Stimulated activated CD4-positive, alpha-beta T cell treated with anti-CD3 and anti-CD28 coated beads, Interleukin-1b, Interleukin-23, amount 100 ng/mL, for 24 hours (primary cell): ENCODE results near the gene FRMD4A.
"Not testable (repeated sequence)": the region's sequence is repeated elsewhere in the genome, so short reads cannot be mapped to it uniquely, and the experiment has no call there.

ENCODE experiments used
- DNase-seq, 4 experiments: peaks; one replicate each; pipeline ENCODE4 v3.0.0-alpha.2; 2020; ENCODE audit warnings: low read depth in 4 of 4, low spot score in 1 of 4

FRMD4A gene

DNA sequence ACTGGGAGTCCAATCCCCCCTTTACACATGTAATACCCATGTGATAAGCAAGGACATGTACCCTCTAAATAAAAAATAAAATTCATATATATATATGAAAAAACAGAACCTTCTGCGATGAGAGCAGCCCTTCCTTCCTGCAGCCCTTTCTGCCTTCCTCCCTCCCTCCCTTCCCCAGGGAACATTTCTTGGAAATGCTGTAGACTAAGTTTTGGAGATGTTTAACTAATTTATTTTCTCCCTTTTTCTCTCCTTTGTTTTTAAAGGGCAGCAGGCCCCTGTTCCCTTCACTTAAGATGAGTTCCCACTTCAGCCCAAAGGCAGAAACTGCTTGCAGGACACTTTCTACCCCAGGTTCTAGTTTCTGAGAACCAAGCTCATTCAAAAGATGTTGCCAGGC is 179.2 kb downstream of the FRMD4A start:
- DNase-seq = no peak

GRCh38 chr10:14150526-14150925 is 180.2 kb downstream of the FRMD4A start:
- no peak for DNase-seq

- no peak for DNase-seq
Observed at GRCh38 chr10:14146501-14146900, 184.2 kb downstream of the FRMD4A start.

DNA sequence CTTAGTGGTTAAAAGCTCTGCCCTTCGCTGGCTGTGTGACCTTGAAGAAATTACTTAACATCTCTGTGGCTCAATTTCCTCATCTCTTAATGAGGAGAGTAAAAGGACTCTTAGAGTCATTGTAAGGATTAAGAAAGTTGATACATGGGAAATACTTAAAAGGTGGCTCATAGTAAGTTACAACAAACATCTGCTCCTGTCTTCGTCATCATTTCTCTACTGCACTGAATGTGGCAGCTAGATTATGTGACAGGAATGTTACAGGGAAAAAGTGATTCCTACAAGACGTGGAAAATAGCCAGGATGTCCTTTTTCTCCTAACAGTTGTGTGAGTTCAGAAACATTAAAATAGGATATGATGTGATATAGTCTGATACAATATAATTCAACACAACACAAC is 184.7 kb downstream of the FRMD4A start:
- no peak for DNase-seq

GRCh38 chr10:14144451-14144850 is 186.3 kb downstream of the FRMD4A start:
- DNase-seq = no peak

- DNase-seq = no peak
Observed at GRCh38 chr10:14142606-14143250, 188.0 kb downstream of the FRMD4A start.

DNA sequence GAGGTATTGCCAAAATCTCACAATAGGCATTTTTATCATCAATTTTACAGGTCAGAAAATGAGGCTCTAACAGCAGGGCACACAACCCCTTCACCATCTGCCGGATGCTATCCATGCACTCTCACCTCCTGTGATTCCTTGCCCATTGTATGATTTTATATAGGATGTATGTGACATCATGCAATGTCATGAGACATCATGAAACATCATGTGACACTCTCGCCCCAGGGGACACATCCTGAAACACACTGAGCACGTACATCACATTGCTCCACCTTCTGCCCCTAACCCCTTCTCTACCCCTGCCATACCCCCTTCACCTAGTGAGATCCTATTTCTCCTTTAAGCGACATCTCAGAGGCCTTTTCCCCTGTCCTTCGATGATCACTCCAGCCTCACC is 189.4 kb downstream of the FRMD4A start:
- DNase-seq = no peak

GRCh38 chr10:14137391-14137790 is 193.3 kb downstream of the FRMD4A start:
- no peak for DNase-seq

- not testable (repeated sequence) for DNase-seq
Observed at GRCh38 chr10:14135196-14135595, 195.5 kb downstream of the FRMD4A start.

- DNase-seq = no peak
Observed at GRCh38 chr10:14134275-14134674, 196.4 kb downstream of the FRMD4A start.

- no peak for DNase-seq
Observed at GRCh38 chr10:14131261-14131960, 199.3 kb downstream of the FRMD4A start.

DNA sequence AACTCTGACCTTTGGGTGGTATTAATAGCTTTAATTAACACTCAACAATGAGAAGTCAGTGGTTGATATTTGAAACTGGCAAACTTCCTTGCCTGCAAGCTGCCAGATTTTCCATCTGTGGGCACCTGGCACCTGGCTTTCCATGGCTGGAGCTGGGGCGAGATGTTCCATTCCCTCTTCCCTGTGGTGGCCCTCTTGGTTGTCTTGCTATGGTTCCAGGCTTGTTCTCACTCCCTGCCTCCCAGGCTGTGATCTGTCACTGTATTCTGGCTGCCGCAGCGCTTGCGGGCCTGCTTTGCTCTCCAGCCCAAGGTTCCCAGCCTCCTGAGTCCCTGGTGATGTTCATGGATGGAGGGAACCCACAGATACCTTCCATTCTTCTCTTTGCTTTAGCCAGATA is 201.0 kb downstream of the FRMD4A start:
- DNase-seq = no peak

DNA sequence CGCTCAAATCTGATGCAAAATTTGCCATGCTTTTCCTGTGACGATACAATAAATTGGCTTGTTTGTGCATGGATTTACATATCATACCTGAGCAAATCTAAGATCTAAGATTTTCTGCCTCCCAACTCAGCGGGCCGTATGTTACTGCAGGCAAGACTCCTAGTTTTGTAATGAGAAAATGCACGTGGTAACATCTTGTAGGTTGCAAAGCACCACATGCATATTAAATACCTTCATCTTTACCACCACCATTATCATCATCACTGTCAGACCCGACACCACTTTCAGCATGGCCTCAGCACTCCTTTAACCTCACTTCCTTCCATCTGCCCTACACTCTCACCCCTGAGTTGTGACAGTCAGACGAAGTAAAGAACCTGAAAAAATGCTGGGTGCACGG is 202.2 kb downstream of the FRMD4A start:
- DNase-seq = no peak

DNA sequence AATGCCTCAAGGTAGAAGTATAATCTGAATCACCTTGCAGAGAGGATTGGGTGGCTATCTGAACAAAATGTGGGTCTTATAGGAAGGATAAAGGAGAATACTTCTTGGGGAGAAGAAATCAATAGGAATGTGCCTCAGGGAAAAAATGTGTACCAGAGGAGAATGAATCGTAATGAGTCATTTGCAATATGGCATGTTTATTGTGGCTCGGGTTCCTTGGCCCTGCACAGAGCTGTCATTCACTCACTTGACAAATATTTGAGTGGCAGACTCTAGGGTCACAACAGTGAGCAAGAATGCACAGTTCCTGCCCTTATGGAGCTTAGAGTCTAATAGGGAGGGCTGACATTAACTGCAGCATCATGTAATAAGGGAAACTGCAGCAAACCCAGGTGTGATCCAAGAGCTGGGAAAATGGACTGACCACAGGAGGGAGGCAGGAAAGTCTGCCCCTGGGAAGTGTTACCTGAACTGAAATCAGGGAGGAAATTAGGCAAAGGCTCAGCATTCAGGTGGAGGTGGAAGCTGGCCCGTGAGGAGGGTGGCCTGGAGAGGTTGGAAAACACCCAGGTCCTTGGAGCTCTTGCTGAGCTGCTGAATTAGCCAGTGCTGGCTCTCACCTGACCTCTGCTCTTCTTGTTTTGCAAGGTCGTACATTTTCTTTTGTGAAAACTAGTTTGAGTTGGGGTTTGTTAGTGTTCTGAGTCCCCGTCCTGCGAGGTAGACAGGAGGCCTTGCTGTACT is 203.9 kb downstream of the FRMD4A start:
- DNase-seq = no peak

GRCh38 chr10:14125564-14125963 is 205.2 kb downstream of the FRMD4A start:
- no peak for DNase-seq

- DNase-seq = no peak
Observed at GRCh38 chr10:14124941-14125340, 205.8 kb downstream of the FRMD4A start.

DNA sequence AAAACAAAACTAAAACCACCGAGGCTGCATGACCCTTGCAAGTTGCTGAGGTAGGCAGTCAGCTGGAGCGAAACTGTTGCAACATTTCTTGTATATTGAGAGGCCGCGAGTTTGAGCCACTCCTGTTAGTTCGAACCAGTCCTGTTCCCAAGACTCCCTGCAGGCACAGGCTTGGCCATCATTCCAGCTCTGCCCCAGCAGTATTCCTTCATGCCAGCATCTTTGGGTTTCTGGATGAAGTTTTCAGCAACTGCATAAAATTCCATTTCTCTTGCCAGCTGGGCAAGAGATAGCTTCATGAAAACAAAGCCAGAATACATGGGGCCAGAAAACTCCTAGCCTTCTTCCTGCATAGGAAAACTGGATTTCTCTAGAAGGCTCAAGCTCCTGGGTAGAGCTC is 207.6 kb downstream of the FRMD4A start:
- DNase-seq = no peak

- DNase-seq = no peak
Observed at GRCh38 chr10:14120812-14121211, 209.9 kb downstream of the FRMD4A start.

DNA sequence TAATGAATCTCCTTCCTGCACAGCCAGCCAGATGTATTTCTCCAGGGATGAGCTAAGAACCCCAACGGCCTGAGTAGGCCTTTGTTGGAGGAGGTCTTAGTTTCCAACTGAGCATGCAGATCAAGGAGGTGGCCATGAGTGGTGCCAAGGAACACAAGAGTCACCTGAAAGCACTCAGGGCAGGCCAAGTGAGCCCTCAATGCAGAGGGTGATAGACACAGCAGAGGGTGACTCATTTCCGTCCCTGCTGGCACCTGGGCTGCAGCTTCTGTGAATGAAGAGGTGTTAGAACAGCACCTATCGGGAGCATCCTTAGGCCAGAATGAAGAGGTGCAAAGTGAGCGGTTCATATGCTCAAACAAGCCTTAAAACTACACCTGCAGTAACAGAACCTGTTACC is 211.8 kb downstream of the FRMD4A start:
- no peak for DNase-seq

GRCh38 chr10:14116837-14117236 is 213.9 kb downstream of the FRMD4A start:
- DNase-seq = no peak

DNA sequence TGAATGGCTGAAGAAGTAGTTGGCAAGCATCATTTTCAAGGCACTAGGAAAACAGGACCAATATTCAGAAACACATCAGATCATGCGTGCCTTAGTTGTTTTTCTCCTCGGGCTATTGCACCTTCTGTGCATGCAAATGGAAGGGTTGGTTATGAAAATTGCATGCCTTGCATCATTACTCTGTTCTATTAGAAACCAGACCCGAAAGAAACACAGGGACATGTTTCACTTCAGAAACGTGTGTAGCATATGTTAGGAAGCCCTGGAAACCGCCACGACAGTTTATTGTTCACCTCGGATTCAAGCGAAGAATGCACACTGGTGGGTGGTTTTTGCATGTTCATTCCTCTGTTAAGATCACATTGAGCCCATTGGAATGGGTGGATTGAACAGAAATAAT is 214.7 kb downstream of the FRMD4A start:
- DNase-seq = no peak

DNA sequence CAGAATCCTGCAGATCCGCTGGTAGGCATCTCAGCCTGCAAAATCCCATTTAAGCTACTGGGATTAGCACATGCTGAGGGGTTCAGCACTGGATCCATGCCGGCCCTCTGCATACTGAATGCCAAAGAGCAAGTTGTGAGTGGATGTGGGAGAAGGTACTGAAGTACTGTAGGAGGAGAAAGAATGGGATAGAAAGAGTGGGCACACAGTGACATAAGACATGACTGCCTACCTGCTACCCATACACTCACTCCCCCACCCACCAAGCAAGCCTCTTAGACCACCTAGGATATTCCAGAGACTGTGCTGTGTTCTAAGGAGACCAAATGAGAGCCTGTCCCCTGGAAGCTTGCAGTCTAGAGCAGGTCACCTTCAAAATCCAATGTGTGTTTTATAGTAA is 215.9 kb downstream of the FRMD4A start:
- DNase-seq = no peak
